ENCODE results near the gene ONECUT1. TPM values are rescaled to one million over a fixed set of nuclear protein-coding genes. Genes with fewer than 3 reads are reported as not detected.

ONECUT1 gene
- total RNA-seq, 1 donor = not detected

DNA sequence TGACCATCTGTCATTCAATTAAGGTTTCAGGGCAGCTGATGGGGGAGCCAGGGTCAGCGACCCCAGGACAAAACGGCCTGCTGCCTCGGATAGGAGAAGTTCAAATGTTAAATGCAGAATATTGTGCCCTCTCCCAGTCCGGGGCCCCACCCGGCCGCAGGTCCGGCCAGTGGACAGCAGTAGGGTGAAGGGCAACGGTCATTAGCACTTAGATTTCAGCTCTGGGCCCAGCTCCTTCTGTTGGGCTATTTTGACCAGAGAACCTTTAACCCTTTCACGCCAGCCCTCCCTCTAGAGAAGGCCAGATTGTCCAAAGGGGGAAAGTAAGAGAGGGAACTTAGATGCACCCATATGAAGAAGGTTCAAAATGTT, 16.1 kb upstream of the ONECUT1 start:
- no peak for DNase-seq (ENCODE audit: low read depth)
- TF ChIP-seq CTCF (IDR thresholded peaks at IDR 0.05; ENCODE audit: insufficient read depth, low read length) = no peak

DNA sequence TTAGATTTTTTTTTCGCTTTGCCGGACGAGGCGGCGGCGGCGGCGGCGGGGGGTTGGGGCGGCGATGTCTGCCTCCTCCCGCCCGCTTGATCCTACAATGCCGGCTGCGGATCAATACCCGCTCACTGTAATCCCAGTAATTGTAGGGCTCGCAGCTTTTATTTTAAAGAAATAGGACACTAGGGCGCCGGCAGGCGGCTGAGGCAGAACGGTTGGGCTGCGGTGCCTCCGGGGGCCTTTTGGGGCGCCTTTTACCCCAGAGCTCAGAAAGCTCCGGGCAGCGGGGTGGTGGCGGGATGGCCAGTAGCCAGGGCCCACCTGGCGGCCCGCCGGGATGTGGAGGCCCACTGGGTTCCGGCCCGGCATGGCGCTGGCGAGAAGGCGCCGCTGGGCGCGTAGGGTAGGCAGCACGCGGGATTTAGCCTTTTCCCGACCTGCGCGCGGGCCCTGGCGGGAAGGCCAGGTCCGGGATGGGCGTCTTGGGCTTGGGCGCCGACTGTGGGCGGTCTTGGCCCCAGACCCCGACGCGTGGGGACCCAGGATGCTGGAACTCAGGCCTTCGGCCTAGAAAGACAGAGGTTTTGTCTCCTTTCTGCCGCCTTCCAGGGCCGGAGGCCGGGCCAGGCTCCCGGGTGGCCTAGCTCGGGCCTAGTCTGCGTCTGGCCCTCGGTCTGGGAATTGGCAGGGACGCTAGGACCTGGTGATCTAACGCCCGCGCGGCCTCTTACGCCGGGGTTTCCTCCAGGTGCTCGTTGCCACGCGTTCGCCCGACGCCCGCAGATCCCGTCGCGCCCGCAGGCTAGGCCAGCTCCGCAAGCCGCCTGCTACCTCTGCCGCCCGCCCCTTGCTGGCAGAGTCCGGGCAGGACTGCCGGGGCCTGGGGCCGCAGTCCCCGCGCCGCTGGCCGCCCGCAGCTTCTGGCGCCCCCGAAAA, 15.5 kb upstream of the ONECUT1 start:
- peak; percentile 16 for TF ChIP-seq CTCF (IDR thresholded peaks at IDR 0.05; ENCODE audit: insufficient read depth, low read length)
- DNase-seq (ENCODE audit: low read depth) = no peak
- H3K4me3 ChIP-seq (ENCODE audit: low read depth, low read length) = no peak overlapping the region

More for the DNA sequence above, 16.1 kb upstream of the ONECUT1 start:
- no peak overlapping the region for H3K4me3 ChIP-seq (ENCODE audit: low read depth, low read length)

- no peak for DNase-seq (ENCODE audit: low read depth)
- H3K4me3 ChIP-seq (ENCODE audit: low read depth, low read length) = peak overlapping the region; percentile 39
- TF ChIP-seq CTCF (IDR thresholded peaks at IDR 0.05; ENCODE audit: insufficient read depth, low read length) = no peak
Observed at GRCh38 chr15:52804526-52805081, 14.5 kb upstream of the ONECUT1 start.

GRCh38 chr15:52803467-52804306, 13.6 kb upstream of the ONECUT1 start:
- no peak for TF ChIP-seq CTCF (IDR thresholded peaks at IDR 0.05; ENCODE audit: insufficient read depth, low read length)
- no peak overlapping the region for H3K4me3 ChIP-seq (ENCODE audit: low read depth, low read length)
- DNase-seq (ENCODE audit: low read depth) = no peak

GRCh38 chr15:52803108-52803466, 13.0 kb upstream of the ONECUT1 start:
- no peak for DNase-seq (ENCODE audit: low read depth)
- no peak overlapping the region for H3K4me3 ChIP-seq (ENCODE audit: low read depth, low read length)
- TF ChIP-seq CTCF (IDR thresholded peaks at IDR 0.05; ENCODE audit: insufficient read depth, low read length) = no peak

- no peak for TF ChIP-seq CTCF (IDR thresholded peaks at IDR 0.05; ENCODE audit: insufficient read depth, low read length)
- no peak for DNase-seq (ENCODE audit: low read depth)
- H3K4me3 ChIP-seq (ENCODE audit: low read depth, low read length) = no peak overlapping the region
Observed at GRCh38 chr15:52802110-52802509, 12.0 kb upstream of the ONECUT1 start.
